OCI-LY1 (cell line): ENCODE measurements around the gene AMOTL1.

Source experiments
- H2AFZ ChIP-seq: fragments of 200-600 bp; sonication (generic), shearing (Covaris generic); 2 replicates; pipeline ENCODE4 v1.6.0; 2014; ENCODE audit warnings: antibody characterized with exemption, mild to moderate bottlenecking, low read length
- H3F3A ChIP-seq: fragments of 200-600 bp; sonication (generic), shearing (Covaris generic); 2 replicates; pipeline ENCODE4 v1.6.0; 2014; ENCODE audit warnings: mild to moderate bottlenecking, antibody characterized with exemption, low read length, moderate library complexity; ENCODE audit not compliant: insufficient read depth
- H3K27ac ChIP-seq: fragments of 200-600 bp; sonication (generic); 2 replicates; pipeline ENCODE4 v1.5.1; 2014; ENCODE audit warnings: low read length, mixed run types, mild to moderate bottlenecking, low read depth; ENCODE audit not compliant: poor library complexity, severe bottlenecking
- H3K27me3 ChIP-seq: fragments of 200-600 bp; sonication (generic); 2 replicates; pipeline ENCODE4 v1.6.0; 2014; ENCODE audit warnings: antibody characterized with exemption, mild to moderate bottlenecking, low read length, moderate library complexity; ENCODE audit not compliant: insufficient read depth
- H3K36me3 ChIP-seq: fragments of 200-600 bp; sonication (generic); 2 replicates; pipeline ENCODE4 v1.6.1; 2014; ENCODE audit warnings: mild to moderate bottlenecking, antibody characterized with exemption, low read length, moderate library complexity, mixed read lengths; ENCODE audit not compliant: insufficient read depth
- H3K4me1 ChIP-seq: fragments of 200-600 bp; sonication (generic); 2 replicates; pipeline ENCODE4 v1.5.1; 2014; ENCODE audit warnings: mild to moderate bottlenecking, low read length, moderate library complexity; ENCODE audit not compliant: insufficient read depth, severe bottlenecking
- H3K4me2 ChIP-seq: fragments of 200-600 bp; sonication (generic), shearing (Covaris generic); 2 replicates; pipeline ENCODE4 v1.6.1; 2014; ENCODE audit warnings: low read length
- H3K4me3 ChIP-seq: fragments of 200-600 bp; sonication (generic); 2 replicates; pipeline ENCODE4 v1.5.1; 2014; ENCODE audit warnings: low read length, low read depth, mild to moderate bottlenecking, mixed read lengths; ENCODE audit not compliant: poor library complexity, severe bottlenecking
- H3K79me2 ChIP-seq: fragments of 200-600 bp; shearing (Covaris generic); 2 replicates; pipeline ENCODE4 v1.6.1; 2016; ENCODE audit warnings: mixed run types, low read length, mixed read lengths; ENCODE audit not compliant: insufficient read depth
- H3K9ac ChIP-seq: fragments of 200-600 bp; sonication (generic), shearing (Covaris generic); 2 replicates; pipeline ENCODE4 v1.6.1; 2014; ENCODE audit warnings: mild to moderate bottlenecking, low read length, mixed read lengths
- H3K9me2 ChIP-seq: fragments of 200-600 bp; sonication (generic), shearing (Covaris generic); 2 replicates; pipeline ENCODE4 v1.6.1; 2014; ENCODE audit warnings: low read depth, mild to moderate bottlenecking, low read length, mixed read lengths
- H3K9me3 ChIP-seq: fragments of 200-600 bp; shearing (Covaris generic); 2 replicates; pipeline ENCODE4 v1.6.1; 2014; ENCODE audit warnings: low read length, mixed read lengths
- H4K20me1 ChIP-seq: fragments of 200-600 bp; sonication (generic), shearing (Covaris generic); 2 replicates; pipeline ENCODE4 v1.6.0; 2016; ENCODE audit warnings: mild to moderate bottlenecking, low read length; ENCODE audit not compliant: insufficient read depth
- CTCF ChIP-seq: fragments of 200-600 bp; sonication (generic), shearing (Covaris generic); IDR thresholded peaks from 2 replicates; pipeline ENCODE4 v1.5.1; 2017; ENCODE audit warnings: mild to moderate bottlenecking, antibody characterized with exemption, low read length, moderate library complexity, mixed read lengths
- EZH2 ChIP-seq: fragments of 200-600 bp; sonication (generic), shearing (Covaris generic); IDR thresholded peaks from 2 replicates; pipeline ENCODE4 v1.8.0; 2017; ENCODE audit warnings: borderline replicate concordance, mixed run types, mild to moderate bottlenecking, antibody characterized with exemption, low read length, moderate library complexity, mixed read lengths

Gene AMOTL1

GRCh38 chr11:94769880-94770279, 1.7 kb downstream of the AMOTL1 start:
- H4K20me1 ChIP-seq: no peaks in the 10 kb centered on the region
- H3K27ac ChIP-seq: no peak overlapping the region
- H3K4me1 ChIP-seq: no peaks in the 10 kb centered on the region
- H3K9me2 ChIP-seq: no peaks in the 10 kb centered on the region
- no peak overlapping the region for H3K4me2 ChIP-seq
- no peak overlapping the region for H2AFZ ChIP-seq
- no peaks in the 10 kb centered on the region for H3K36me3 ChIP-seq
- H3K27me3 ChIP-seq: no peaks in the 10 kb centered on the region
- no peaks in the 10 kb centered on the region for H3F3A ChIP-seq
- no peaks in the 10 kb centered on the region for H3K79me2 ChIP-seq
- no peak for TF ChIP-seq EZH2
- no peak for TF ChIP-seq CTCF
- H3K4me3 ChIP-seq: no peak overlapping the region
- H3K9ac ChIP-seq: no peak overlapping the region
- no peaks in the 10 kb centered on the region for H3K9me3 ChIP-seq

GRCh38 chr11:94770563-94771120, 2.5 kb downstream of the AMOTL1 start:
- Histone ChIP-seq H3K4me3 (no peak overlapping the region), H3K4me2 (no peak overlapping the region), H3K27ac (no peak overlapping the region), H3K9ac (no peak overlapping the region), H3K9me3 (no peaks in the 10 kb centered on the region), H3K36me3 (no peaks in the 10 kb centered on the region), H3F3A (no peaks in the 10 kb centered on the region), H3K27me3 (no peaks in the 10 kb centered on the region), H2AFZ (no peak overlapping the region), H3K79me2 (no peaks in the 10 kb centered on the region), H4K20me1 (no peaks in the 10 kb centered on the region), H3K4me1 (no peaks in the 10 kb centered on the region), H3K9me2 (no peaks in the 10 kb centered on the region)
- TF ChIP-seq EZH2 (no peak), CTCF (no peak)

GRCh38 chr11:94771390-94771789, 3.2 kb downstream of the AMOTL1 start:
- no peak overlapping the region for H2AFZ ChIP-seq
- H3K9me2 ChIP-seq: no peaks in the 10 kb centered on the region
- H3K36me3 ChIP-seq: no peaks in the 10 kb centered on the region
- H3K9me3 ChIP-seq: no peaks in the 10 kb centered on the region
- H3K27ac ChIP-seq: no peak overlapping the region
- H3K4me2 ChIP-seq: no peak overlapping the region
- no peak for TF ChIP-seq EZH2
- no peak for TF ChIP-seq CTCF
- H4K20me1 ChIP-seq: no peaks in the 10 kb centered on the region
- no peak overlapping the region for H3K4me3 ChIP-seq
- no peak overlapping the region for H3K9ac ChIP-seq
- no peaks in the 10 kb centered on the region for H3K27me3 ChIP-seq
- no peaks in the 10 kb centered on the region for H3F3A ChIP-seq
- H3K79me2 ChIP-seq: no peaks in the 10 kb centered on the region
- H3K4me1 ChIP-seq: no peaks in the 10 kb centered on the region
